GM13977 (cell line): Measurements from ENCODE around the gene GLT1D1.

Source experiments
- DNase-seq: peaks from one replicate; pipeline ENCODE4 v3.0.0; 2012; ENCODE audit warnings: low spot score
- in situ Hi-C: fragments of 300-500 bp; cut with MboI; formaldehyde crosslinking; loops from one replicate; pipeline ENCODE4 v1.12.0; 2022; ENCODE audit warnings: low sequenced_read_pairs, low pct_unique_long_range_greater_than_20kb, mixed read lengths, inconsistent platforms; ENCODE audit not compliant: unreplicated experiment
- TF ChIP-seq, protein P1 (sequence below): IDR thresholded peaks from 2 replicates; pipeline ENCODE4 v1.5.1; 2012; ENCODE audit warnings: mild to moderate bottlenecking, control low read depth; ENCODE audit not compliant: insufficient read depth; ENCODE audit errors: extremely low read depth, missing control alignments

GLT1D1 gene

GRCh38 chr12:128977441-128977840 lies 124.2 kb downstream of the GLT1D1 start:
- no peak for DNase-seq
- TF ChIP-seq, protein P1, sequence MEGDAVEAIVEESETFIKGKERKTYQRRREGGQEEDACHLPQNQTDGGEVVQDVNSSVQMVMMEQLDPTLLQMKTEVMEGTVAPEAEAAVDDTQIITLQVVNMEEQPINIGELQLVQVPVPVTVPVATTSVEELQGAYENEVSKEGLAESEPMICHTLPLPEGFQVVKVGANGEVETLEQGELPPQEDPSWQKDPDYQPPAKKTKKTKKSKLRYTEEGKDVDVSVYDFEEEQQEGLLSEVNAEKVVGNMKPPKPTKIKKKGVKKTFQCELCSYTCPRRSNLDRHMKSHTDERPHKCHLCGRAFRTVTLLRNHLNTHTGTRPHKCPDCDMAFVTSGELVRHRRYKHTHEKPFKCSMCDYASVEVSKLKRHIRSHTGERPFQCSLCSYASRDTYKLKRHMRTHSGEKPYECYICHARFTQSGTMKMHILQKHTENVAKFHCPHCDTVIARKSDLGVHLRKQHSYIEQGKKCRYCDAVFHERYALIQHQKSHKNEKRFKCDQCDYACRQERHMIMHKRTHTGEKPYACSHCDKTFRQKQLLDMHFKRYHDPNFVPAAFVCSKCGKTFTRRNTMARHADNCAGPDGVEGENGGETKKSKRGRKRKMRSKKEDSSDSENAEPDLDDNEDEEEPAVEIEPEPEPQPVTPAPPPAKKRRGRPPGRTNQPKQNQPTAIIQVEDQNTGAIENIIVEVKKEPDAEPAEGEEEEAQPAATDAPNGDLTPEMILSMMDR = no peak
- in situ Hi-C loops = no loop called here

DNA sequence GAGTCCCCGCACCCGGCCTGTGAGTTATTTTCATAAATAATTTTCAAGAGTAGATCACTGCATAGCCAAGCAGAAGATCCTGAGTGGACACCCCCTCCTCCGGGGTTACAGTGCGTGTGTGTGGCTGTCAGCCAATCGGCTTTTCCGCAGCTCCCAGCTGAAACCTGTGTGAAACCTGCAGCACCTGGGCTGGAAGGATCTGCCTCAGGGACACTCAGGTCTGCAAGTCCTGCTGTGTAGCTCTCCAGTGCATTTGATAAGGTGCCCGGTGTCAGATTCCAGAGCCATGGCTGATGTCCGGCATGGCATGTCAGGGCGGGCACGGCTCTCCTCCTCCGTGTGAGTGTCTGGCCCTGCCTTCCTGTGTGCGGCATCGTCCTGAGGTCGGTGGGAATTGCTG lies 124.8 kb downstream of the GLT1D1 start:
- in situ Hi-C loops = no loop called here
- TF ChIP-seq, protein P1 = no peak

DNA sequence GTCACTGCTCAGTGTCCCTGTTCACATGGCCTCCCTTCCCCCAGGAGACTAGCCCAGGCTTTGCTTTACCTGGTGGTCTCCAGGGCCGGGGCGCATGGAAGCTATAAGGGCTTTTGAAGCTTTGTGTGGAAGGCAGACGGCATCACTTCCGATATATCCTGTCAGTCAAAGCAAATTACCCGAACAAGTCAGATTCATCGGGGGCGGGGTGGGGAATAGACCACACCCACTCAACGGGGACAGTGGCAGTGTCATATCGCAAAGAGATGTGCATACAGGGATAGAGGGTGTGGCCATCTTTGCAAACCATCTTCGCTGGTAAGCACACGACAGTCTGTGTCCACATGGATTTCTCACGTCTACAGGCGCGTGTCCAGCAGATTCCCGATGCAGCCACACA lies 127.3 kb downstream of the GLT1D1 start:
- in situ Hi-C loops = no loop called here
- TF ChIP-seq, protein P1 = no peak
- no peak for DNase-seq

More for the DNA sequence above, 124.8 kb downstream of the GLT1D1 start:
- DNase-seq = no peak

DNA sequence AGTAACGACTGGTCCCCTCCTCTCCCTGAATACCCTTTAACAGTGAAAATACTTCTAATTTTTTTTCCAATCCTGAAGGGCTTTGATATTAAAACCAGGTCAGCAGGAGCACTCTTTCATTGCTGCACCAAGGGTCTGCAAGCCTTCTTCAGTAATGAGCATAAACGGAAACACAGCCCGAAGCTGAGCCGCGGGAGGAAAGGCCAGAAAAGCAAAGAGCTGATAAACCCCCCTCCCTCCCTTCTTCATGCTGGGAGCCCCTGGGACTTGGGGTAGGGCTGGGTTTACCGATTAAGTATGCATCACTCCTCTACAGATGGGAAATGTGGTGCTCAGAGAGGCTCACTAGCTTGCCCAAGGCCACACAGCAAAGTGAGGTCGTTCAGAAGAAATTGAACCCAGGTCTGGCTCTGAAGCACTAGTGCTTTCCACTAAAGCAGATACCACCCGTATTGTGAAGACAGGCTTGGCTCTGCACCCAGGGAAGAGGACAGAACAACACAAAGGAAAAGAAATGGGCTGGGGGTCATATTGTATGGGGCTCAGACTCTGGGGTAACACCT lies 128.8 kb downstream of the GLT1D1 start:
- in situ Hi-C loops = no loop called here
- DNase-seq = no peak
- TF ChIP-seq, protein P1 = no peak

GRCh38 chr12:128982933-128983332 lies 129.7 kb downstream of the GLT1D1 start:
- TF ChIP-seq, protein P1 = no peak
- in situ Hi-C loops = no loop called here
- DNase-seq = no peak

- in situ Hi-C loops = no loop called here
- TF ChIP-seq, protein P1 = no peak
- DNase-seq = no peak
Observed at GRCh38 chr12:128983371-128983770, 130.1 kb downstream of the GLT1D1 start.
